Activated T-helper 1 cell treated with anti-CD3 and anti-CD28 coated beads, Interleukin-12 subunit alpha, Interleukin-12 subunit beta, Interleukin-2, Interleukin-4 antibody, amounts not matched to agents 30 ng/mL and 10 ng/mL and 1 ng/mL, durations not matched to agents 14 hours and 24 hours and 36 hours (primary cell): Measurements from ENCODE around the gene NR1H3. TPM values are rescaled to one million over a fixed set of nuclear protein-coding genes. Genes with fewer than 3 reads are reported as not detected.

Experiments
- DNase-seq: peaks from one replicate; pipeline ENCODE4 v3.0.0; 2021; ENCODE audit warnings: low spot score
- H3K27ac Mint-ChIP-seq: one replicate; pipeline ENCODE4 v1.8.0; 2021; ENCODE audit warnings: mild to moderate bottlenecking, mixed read lengths
- H3K27me3 Mint-ChIP-seq: one replicate; pipeline ENCODE4 v1.8.0; 2022; ENCODE audit warnings: mild to moderate bottlenecking, moderate library complexity, mixed read lengths; ENCODE audit not compliant: insufficient read depth
- H3K36me3 Mint-ChIP-seq: one replicate; pipeline ENCODE4 v1.8.0; 2021; ENCODE audit warnings: low read depth, mixed read lengths
- H3K4me1 Mint-ChIP-seq: one replicate; pipeline ENCODE4 v1.8.0; 2021; ENCODE audit warnings: low read depth, mixed read lengths
- H3K4me3 Mint-ChIP-seq: one replicate; pipeline ENCODE4 v1.8.0; 2021; ENCODE audit warnings: mild to moderate bottlenecking, moderate library complexity, mixed read lengths
- H3K9me3 Mint-ChIP-seq: one replicate; pipeline ENCODE4 v1.8.0; 2021; ENCODE audit warnings: mixed read lengths
- intact Hi-C: fragments of 100-400 bp; cut with micrococcal nuclease; formaldehyde crosslinking; loops from one replicate; pipeline ENCODE4 v1.15.1; 2024
- total RNA-seq: library from RNA; stranded (reverse); gene quantifications from 2 replicates; pipeline ENCODE4 v1.2.3, GENCODE V29; 2022

NR1H3 gene
- total RNA-seq, 1 donor from 2014 or later, result 8.5 TPM

GRCh38 chr11:47248304-47248663 is 9.5 kb upstream of the NR1H3 start:
- peaks cover 9% of the 10 kb centered on the region for H3K36me3 Mint-ChIP-seq
- H3K27ac Mint-ChIP-seq, result peak overlapping the region; percentile 98
- H3K27me3 Mint-ChIP-seq, result no peaks in the 10 kb centered on the region
- intact Hi-C loops, result loop anchor here (1.0 to 2.0 kb wide), 9 partner anchors 17 to 547 kb away; partner anchors contain the start of genes ARHGAP1, CSTPP1, PSMC3 and SLC39A13
- no peaks in the 10 kb centered on the region for H3K9me3 Mint-ChIP-seq
- H3K4me3 Mint-ChIP-seq, result peak overlapping the region; percentile 100
- peaks cover 27% of the 10 kb centered on the region for H3K4me1 Mint-ChIP-seq
- no peak for DNase-seq

DNA sequence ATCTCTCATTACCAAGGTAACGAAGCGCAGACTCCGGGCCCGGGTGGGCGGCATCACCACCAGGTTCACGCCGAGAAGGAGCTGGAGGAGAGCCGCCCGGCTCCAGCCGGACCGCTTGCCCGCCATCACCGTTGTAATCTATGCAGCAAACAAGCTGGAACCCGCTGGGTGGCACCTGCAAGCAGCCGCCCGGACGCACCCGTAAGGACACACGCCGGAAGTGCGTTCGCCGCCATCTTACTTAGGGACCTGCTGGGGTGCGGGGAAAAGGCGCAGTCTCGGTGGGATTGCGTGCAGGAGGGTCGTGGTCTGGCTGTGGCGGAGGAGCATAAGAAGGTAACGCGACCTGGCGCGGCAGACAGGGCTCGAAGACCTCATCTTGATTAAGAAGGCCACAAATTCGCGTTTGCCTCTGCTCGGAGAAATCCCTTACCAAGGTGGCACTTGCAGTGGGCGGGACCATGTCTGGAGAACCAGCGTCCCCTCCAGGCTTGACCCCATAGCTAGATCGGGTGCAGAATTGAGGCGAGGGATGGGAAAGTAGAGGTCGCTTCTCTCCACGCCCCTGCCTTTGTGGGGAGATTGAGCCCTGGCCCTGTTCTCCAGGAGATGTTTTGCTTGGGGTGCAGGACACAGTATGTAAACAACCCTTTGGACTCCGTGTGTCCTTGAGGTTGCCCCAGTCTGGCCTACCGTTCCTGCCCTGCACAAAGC is 9.0 kb upstream of the NR1H3 start, which contains the start of gene ACP2:
ACP2 (minus strand) TSS at position 151 of the 714 bp plus-strand sequence; CDS start at position 126, 25 bp downstream.
- peak; percentile 82 for DNase-seq
- Mint-ChIP-seq H3K4me1 (peaks cover 27% of the 10 kb centered on the region), H3K4me3 (peak within 1 kb of the TSS; percentile 100), H3K27me3 (no peaks in the 10 kb centered on the region), H3K27ac (peak within 1 kb of the TSS; percentile 98), H3K36me3 (peaks cover 9% of the 10 kb centered on the region), H3K9me3 (no peaks in the 10 kb centered on the region)
- intact Hi-C loops, result loop anchor here (1.0 to 2.0 kb wide), 10 partner anchors 16 to 548 kb away; partner anchors contain the start of genes ARHGAP1, CSTPP1, PSMC3 and SLC39A13

- no peaks in the 10 kb centered on the region for H3K9me3 Mint-ChIP-seq
Observed at GRCh38 chr11:47249378-47249715, 8.4 kb upstream of the NR1H3 start.

DNA sequence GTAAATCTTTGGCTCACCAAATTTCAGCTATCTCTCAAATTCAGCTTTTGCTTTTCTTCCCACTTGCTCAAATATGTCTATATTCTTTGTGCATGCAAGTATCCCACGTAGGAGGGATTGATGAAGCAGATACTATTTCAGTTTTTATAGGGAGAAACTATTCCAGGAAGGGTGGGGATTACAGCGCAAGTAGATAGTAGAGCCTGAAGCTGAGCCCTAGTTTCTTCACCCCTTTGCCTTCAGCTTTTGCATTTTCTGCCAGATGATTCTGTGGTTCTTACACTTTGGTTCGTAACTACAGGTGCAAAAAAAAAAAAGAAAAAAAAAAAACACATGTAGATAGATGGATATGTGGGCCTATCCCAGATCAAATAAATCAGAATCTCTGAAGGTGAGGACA is 6.0 kb upstream of the NR1H3 start:
- Mint-ChIP-seq H3K27me3 (no peaks in the 10 kb centered on the region), H3K4me1 (peaks cover 25% of the 10 kb centered on the region), H3K4me3 (no peak overlapping the region), H3K9me3 (no peaks in the 10 kb centered on the region), H3K36me3 (peaks cover 5% of the 10 kb centered on the region), H3K27ac (no peak overlapping the region)
- intact Hi-C loops, result no loop called here
- no peak for DNase-seq

More at GRCh38 chr11:47249378-47249715, 8.4 kb upstream of the NR1H3 start:
- DNase-seq, result no peak
- H3K4me1 Mint-ChIP-seq, result peaks cover 27% of the 10 kb centered on the region
- H3K27ac Mint-ChIP-seq, result peak overlapping the region; percentile 98
- intact Hi-C loops, result loop anchor here (1.0 to 2.0 kb wide), 3 partner anchors 53 to 549 kb away; partner anchors contain the start of genes ARHGAP1 and ZNF408
- peak overlapping the region; percentile 100 for H3K4me3 Mint-ChIP-seq
- H3K27me3 Mint-ChIP-seq, result no peaks in the 10 kb centered on the region
- H3K36me3 Mint-ChIP-seq, result peaks cover 8% of the 10 kb centered on the region

GRCh38 chr11:47253660-47254059 is 4.1 kb upstream of the NR1H3 start:
- H3K9me3 Mint-ChIP-seq, result no peaks in the 10 kb centered on the region
- intact Hi-C loops, result no loop called here
- peaks cover 11% of the 10 kb centered on the region for H3K4me1 Mint-ChIP-seq
- H3K27me3 Mint-ChIP-seq, result no peaks in the 10 kb centered on the region
- no peak overlapping the region for H3K27ac Mint-ChIP-seq
- no peak for DNase-seq
- H3K4me3 Mint-ChIP-seq, result no peak overlapping the region
- H3K36me3 Mint-ChIP-seq, result peaks cover 2% of the 10 kb centered on the region

- Mint-ChIP-seq H3K4me1 (peaks cover 12% of the 10 kb centered on the region), H3K4me3 (no peak overlapping the region), H3K9me3 (no peaks in the 10 kb centered on the region), H3K36me3 (peaks cover 2% of the 10 kb centered on the region), H3K27me3 (no peaks in the 10 kb centered on the region), H3K27ac (peak overlapping the region; percentile 63)
- intact Hi-C loops, result no loop called here
- DNase-seq, result no peak
Observed at GRCh38 chr11:47254386-47254785, 3.4 kb upstream of the NR1H3 start.

DNA sequence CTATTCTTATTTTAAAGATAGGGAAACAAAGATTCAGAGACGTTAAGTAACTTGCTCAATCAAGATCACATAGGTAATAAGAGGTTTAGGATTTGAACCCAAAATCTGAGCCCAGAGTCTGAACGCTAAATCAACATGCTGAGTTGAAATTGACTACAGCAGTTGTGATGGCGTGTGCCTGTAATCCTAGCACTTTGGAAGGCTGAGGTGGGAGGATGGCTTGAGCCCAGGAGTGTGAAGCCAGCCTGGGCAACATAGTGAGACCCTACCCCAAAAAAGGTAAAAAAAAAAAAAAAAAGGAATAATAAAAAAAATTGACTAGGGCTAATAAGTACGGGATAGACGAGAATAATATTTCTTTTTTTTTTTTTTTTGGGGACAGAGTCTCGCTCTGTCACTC is 1.4 kb upstream of the NR1H3 start:
- H3K27me3 Mint-ChIP-seq, result no peaks in the 10 kb centered on the region
- no peak overlapping the region for H3K27ac Mint-ChIP-seq
- H3K4me3 Mint-ChIP-seq, result no peak overlapping the region
- intact Hi-C loops, result no loop called here
- peaks cover 18% of the 10 kb centered on the region for H3K4me1 Mint-ChIP-seq
- DNase-seq, result no peak
- no peaks in the 10 kb centered on the region for H3K9me3 Mint-ChIP-seq
- H3K36me3 Mint-ChIP-seq, result peaks cover 2% of the 10 kb centered on the region

DNA sequence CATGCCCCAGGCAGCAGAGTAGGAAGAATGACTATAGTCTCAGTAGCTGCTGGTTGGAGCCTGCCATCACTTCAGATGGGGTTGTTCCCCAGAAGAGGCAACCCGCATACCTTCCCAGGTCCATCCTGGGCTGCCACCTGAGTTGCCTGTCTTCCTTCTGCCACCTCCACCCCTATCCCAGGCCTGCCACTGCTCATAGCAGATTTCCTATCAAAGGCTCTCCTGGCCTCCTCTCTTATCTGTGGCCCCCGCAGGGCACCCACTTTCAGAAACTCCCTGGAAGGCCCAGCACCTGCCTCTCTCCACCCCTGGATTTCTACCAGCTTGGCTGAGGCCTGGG is 649 bp upstream of the NR1H3 start:
- H3K27me3 Mint-ChIP-seq, result no peaks in the 10 kb centered on the region
- H3K4me3 Mint-ChIP-seq, result no peak overlapping the region
- DNase-seq, result no peak
- H3K4me1 Mint-ChIP-seq, result peaks cover 18% of the 10 kb centered on the region
- no peaks in the 10 kb centered on the region for H3K9me3 Mint-ChIP-seq
- H3K27ac Mint-ChIP-seq, result no peak overlapping the region
- H3K36me3 Mint-ChIP-seq, result peaks cover 2% of the 10 kb centered on the region
- intact Hi-C loops, result no loop called here

DNA sequence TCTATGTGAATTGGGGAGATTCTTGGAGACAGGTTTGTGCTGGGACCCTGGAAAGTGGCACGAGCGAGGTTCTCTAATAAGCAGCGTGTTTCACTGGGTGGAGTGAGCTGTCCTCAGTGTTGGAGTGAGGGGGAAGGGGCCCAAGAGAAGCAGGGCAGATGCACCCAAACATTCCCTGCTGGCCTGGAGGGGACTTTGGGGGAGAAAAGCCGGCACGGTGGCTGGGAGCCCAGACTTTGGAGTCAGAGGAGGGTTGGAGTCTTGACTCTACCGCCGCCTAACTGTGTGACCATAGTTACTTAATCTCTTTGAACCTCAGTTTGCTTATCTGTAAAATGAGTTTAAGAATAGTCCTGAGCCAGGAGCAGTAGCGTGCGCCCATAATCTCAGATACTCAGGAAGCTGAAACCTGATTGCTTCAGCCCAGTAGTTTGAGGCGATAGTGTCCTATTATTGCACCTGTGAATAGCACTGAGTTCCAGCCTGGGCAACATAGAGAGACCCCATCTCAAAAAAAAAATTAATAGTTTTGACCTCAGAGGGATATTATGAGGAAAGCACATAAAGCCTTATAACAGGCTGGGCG is 614 bp downstream of the NR1H3 start:
- H3K27me3 Mint-ChIP-seq, result no peaks in the 10 kb centered on the region
- H3K27ac Mint-ChIP-seq, result peak overlapping the region; percentile 35
- H3K36me3 Mint-ChIP-seq, result no peaks in the 10 kb centered on the region
- no peak overlapping the region for H3K4me3 Mint-ChIP-seq
- intact Hi-C loops, result loop anchor here (2.0 kb wide), 2 partner anchors 72 to 370 kb away; partner anchors contain the start of gene PACSIN3
- no peak for DNase-seq
- no peaks in the 10 kb centered on the region for H3K9me3 Mint-ChIP-seq
- peaks cover 18% of the 10 kb centered on the region for H3K4me1 Mint-ChIP-seq

- H3K4me3 Mint-ChIP-seq, result no peak overlapping the region
- H3K27me3 Mint-ChIP-seq, result no peaks in the 10 kb centered on the region
- H3K9me3 Mint-ChIP-seq, result no peaks in the 10 kb centered on the region
- no peaks in the 10 kb centered on the region for H3K36me3 Mint-ChIP-seq
- no peak overlapping the region for H3K27ac Mint-ChIP-seq
- no peak for DNase-seq
- peaks cover 20% of the 10 kb centered on the region for H3K4me1 Mint-ChIP-seq
- intact Hi-C loops, result loop anchor here (1.0 to 2.0 kb wide), 3 partner anchors 73 to 371 kb away; partner anchors contain the start of gene PACSIN3
Observed at GRCh38 chr11:47259232-47259977, 1.6 kb downstream of the NR1H3 start.

DNA sequence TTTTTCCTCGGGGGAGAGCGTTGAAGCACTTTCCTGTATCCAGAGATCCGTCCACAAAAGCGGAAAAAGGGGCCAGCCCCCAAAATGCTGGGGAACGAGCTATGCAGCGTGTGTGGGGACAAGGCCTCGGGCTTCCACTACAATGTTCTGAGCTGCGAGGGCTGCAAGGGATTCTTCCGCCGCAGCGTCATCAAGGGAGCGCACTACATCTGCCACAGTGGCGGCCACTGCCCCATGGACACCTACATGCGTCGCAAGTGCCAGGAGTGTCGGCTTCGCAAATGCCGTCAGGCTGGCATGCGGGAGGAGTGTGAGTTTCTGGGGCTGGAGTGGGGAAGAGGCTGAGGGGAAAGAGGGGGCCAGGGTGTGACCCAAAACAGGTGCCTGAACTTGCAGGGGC is 2.6 kb downstream of the NR1H3 start:
- H3K36me3 Mint-ChIP-seq, result peaks cover 1% of the 10 kb centered on the region
- DNase-seq, result no peak
- H3K4me3 Mint-ChIP-seq, result no peak overlapping the region
- no peak overlapping the region for H3K27ac Mint-ChIP-seq
- H3K27me3 Mint-ChIP-seq, result no peaks in the 10 kb centered on the region
- intact Hi-C loops, result no loop called here
- H3K4me1 Mint-ChIP-seq, result peaks cover 28% of the 10 kb centered on the region
- no peaks in the 10 kb centered on the region for H3K9me3 Mint-ChIP-seq

DNA sequence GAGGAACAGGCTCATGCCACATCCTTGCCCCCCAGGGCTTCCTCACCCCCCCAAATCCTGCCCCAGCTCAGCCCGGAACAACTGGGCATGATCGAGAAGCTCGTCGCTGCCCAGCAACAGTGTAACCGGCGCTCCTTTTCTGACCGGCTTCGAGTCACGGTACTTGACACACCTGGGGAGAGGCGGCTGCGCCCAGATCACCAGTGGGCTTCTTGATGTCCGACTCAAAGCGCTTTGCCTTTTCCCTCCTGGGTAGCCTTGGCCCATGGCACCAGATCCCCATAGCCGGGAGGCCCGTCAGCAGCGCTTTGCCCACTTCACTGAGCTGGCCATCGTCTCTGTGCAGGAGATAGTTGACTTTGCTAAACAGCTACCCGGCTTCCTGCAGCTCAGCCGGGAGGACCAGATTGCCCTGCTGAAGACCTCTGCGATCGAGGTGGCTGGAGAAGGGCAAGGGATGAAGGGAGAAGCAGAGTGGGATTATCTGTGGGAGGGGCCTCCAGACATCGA is 3.5 kb downstream of the NR1H3 start:
- Mint-ChIP-seq H3K27me3 (no peaks in the 10 kb centered on the region), H3K4me1 (peaks cover 29% of the 10 kb centered on the region), H3K4me3 (no peak overlapping the region), H3K36me3 (peaks cover 1% of the 10 kb centered on the region), H3K27ac (no peak overlapping the region), H3K9me3 (no peaks in the 10 kb centered on the region)
- intact Hi-C loops, result no loop called here
- DNase-seq, result no peak

GRCh38 chr11:47264119-47264518 is 6.3 kb downstream of the NR1H3 start:
- Mint-ChIP-seq H3K36me3 (peaks cover 1% of the 10 kb centered on the region), H3K27ac (peak overlapping the region; percentile 38), H3K4me1 (peaks cover 37% of the 10 kb centered on the region), H3K27me3 (no peaks in the 10 kb centered on the region), H3K4me3 (no peak overlapping the region), H3K9me3 (no peaks in the 10 kb centered on the region)
- DNase-seq, result no peak
- intact Hi-C loops, result no loop called here
